NK-92 (cell line): ENCODE data around the gene KCNJ10.

Experiments
- DNase-seq: peaks from one replicate; lab custom pipeline; 2025; ENCODE audit not compliant: unreplicated experiment; lab: John Stamatoyannopoulos, UW

Gene KCNJ10

GRCh38 chr1:160099716-160100375 lies 29.9 kb upstream of the KCNJ10 start:
- DNase-seq: no peak

- DNase-seq: peak; percentile 91
Observed at GRCh38 chr1:160098852-160099561, 29.0 kb upstream of the KCNJ10 start.

GRCh38 chr1:160097911-160098851 lies 28.2 kb upstream of the KCNJ10 start, which contains the start of gene IGSF8:
Gene IGSF8, minus strand, starts transcription at chr1:160098619. Its CDS starts 147 bp downstream, at chr1:160098472.
- DNase-seq: peak; percentile 90

- DNase-seq: no peak
Observed at GRCh38 chr1:160097151-160097910, 27.4 kb upstream of the KCNJ10 start.

GRCh38 chr1:160096274-160097116 lies 26.5 kb upstream of the KCNJ10 start:
- no peak for DNase-seq

- DNase-seq: no peak
Observed at GRCh38 chr1:160095382-160096105, 25.6 kb upstream of the KCNJ10 start.

GRCh38 chr1:160094806-160095205 lies 24.8 kb upstream of the KCNJ10 start:
- no peak for DNase-seq

GRCh38 chr1:160094291-160094625 lies 24.3 kb upstream of the KCNJ10 start:
- DNase-seq: no peak

- no peak for DNase-seq
Observed at GRCh38 chr1:160093624-160094290, 23.8 kb upstream of the KCNJ10 start.

GRCh38 chr1:160093069-160093395 lies 23.1 kb upstream of the KCNJ10 start:
- DNase-seq: no peak

GRCh38 chr1:160092366-160093068 lies 22.6 kb upstream of the KCNJ10 start:
- no peak for DNase-seq

GRCh38 chr1:160091666-160092223 lies 21.8 kb upstream of the KCNJ10 start:
- no peak for DNase-seq

- DNase-seq: no peak
Observed at GRCh38 chr1:160090760-160091159, 20.8 kb upstream of the KCNJ10 start.

- DNase-seq: no peak
Observed at GRCh38 chr1:160089883-160090282, 19.9 kb upstream of the KCNJ10 start.

- no peak for DNase-seq
Observed at GRCh38 chr1:160087118-160087662, 17.2 kb upstream of the KCNJ10 start.

GRCh38 chr1:160086456-160086892 lies 16.5 kb upstream of the KCNJ10 start:
- no peak for DNase-seq

GRCh38 chr1:160085686-160086455 lies 15.9 kb upstream of the KCNJ10 start:
- DNase-seq: no peak
